Measurements from ENCODE around the gene KRTAP10-7.
"Not testable (repeated sequence)": the region's sequence is repeated elsewhere in the genome, so short reads cannot be mapped to it uniquely, and the experiment has no call there.

The KRTAP10-7 gene

DNA sequence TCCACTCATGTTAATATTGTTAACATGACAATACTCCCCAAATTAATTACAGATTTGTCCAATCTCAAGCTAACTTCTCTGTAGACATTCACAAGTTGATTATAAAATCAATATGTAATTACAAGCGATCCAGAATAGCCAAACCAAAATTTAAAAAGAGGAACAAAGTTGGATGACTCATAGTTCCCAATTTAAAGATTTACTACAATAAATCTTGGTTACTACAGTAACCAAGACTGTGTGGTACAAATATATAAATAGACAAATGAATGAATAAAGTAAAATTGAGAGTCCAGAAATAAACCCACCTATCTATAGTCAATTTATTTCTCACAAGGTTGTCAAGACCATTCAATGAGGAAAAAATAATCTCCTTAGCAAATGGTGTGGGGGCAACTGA lies 34.0 kb upstream of the KRTAP10-7 start:
- Histone ChIP-seq H3K27me3 (ENCODE audit: low read depth) (no peaks in the 10 kb centered on the region), H3K4me1 (no peaks in the 10 kb centered on the region), H3K9me3 (no peaks in the 10 kb centered on the region), H3K36me3 (replicated peaks) (no peaks in the 10 kb centered on the region), H3K4me3 (no peak overlapping the region)
- in situ Hi-C loops (cut with MboI; ENCODE audit: low sequenced_read_pairs): no loop called here
- no peak for DNase-seq (ENCODE audit: low spot score in 2 of 2)

DNA sequence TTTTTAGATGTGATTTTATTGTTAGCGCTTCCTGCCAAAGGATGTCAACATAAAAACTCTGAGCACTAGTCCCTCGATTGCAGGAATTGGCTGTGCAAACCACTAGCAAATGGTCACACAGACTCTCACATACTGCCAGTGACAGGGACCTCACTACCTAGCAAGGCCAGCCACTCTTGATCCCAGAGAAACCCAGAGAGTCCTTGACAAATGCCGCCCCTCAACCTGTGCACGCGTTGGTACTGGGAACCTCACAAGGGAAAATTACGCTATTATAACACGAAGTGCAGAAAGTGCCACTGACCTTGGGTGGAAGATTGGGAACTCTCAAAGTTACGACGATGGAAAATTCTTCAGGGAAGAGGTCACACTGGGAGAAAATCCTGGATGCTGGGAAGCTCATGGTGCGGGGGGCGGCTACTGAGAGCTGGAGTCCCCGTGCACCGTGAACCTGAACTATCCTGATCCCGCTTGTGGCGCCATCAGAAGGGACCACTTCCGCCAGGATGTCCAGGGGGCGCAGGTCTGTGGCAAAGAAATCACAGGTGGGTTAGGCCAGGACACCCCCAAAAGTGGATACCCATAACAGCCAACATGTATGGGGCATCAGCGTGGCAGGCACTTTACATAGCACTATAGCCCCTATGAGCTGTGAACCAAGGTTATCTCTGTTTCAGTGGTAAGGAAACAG lies 32.8 kb upstream of the KRTAP10-7 start:
- H3K4me3 ChIP-seq: no peak overlapping the region
- H3K36me3 ChIP-seq (replicated peaks): no peaks in the 10 kb centered on the region
- no peak for DNase-seq (ENCODE audit: low spot score in 2 of 2)
- no peaks in the 10 kb centered on the region for H3K9me3 ChIP-seq
- in situ Hi-C loops (cut with MboI; ENCODE audit: low sequenced_read_pairs): no loop called here
- H3K4me1 ChIP-seq: no peaks in the 10 kb centered on the region
- H3K27me3 ChIP-seq (ENCODE audit: low read depth): no peaks in the 10 kb centered on the region

DNA sequence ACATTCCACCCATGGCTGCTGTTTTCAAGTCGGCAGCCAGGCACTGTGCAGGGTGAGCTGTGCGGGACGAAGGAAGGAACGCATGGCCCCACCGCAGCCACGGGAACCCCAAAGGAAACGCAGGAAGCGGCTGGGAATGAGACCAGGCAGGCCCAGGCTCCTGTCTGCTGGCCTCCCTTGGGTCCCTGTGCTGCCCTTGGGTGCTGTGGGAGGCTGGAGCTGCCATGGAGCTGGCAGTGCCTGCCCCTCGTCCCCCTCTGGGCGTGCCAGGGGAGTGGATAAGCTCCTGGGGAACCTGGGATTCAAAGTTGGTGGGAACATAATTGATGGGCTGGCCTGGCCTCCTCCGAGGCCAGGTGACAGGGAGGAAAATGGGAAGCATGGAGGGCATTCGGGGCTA lies 32.1 kb upstream of the KRTAP10-7 start:
- in situ Hi-C loops (cut with MboI; ENCODE audit: low sequenced_read_pairs): no loop called here
- Histone ChIP-seq H3K36me3 (replicated peaks) (no peaks in the 10 kb centered on the region), H3K4me3 (no peak overlapping the region), H3K4me1 (no peaks in the 10 kb centered on the region), H3K9me3 (no peaks in the 10 kb centered on the region), H3K27me3 (ENCODE audit: low read depth) (no peaks in the 10 kb centered on the region)
- DNase-seq (ENCODE audit: low spot score in 2 of 2): no peak

DNA sequence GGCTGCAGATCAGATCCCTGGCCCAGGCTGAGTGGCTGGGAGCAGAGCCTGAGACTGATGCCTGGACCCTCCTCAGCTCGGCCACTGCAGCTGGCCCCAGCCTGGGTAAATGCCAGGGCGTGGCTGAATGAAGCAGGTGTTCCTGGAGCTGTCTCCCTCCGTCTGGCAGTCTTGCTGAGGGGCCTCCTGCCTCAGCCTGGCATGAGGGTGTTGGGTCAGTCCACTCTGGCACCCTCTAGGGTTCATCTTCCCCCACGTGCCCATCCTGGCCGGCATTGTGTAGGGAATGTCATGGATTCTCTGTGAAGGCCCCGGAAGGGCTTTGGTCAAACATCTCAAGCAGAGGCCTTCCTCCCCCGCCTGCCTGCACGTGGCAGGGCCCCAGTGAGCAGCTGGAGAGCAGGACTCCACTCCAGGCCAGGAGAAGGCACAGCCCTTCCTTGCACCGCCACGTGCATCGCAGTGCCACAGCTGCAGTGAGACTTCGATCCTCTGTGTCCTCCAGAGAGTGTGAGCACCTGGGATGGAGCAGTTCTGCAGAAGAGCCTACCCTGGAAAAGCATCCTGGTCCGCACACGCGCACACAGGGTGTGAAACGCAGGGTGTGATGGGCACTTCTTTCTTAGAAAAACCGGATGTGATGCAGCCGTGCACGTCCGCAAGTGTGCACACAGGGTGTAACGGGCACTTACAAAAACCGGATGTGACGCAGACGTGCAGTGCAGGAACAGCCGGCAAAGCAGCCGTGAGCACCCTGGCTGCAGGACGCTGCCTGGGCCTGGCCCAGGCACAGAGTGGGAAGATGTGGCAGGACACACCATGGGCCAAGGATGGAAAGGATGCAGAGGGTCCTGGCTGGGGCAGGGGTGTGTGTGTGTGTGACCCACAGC lies 31.5 kb upstream of the KRTAP10-7 start:
- no peaks in the 10 kb centered on the region for H3K27me3 ChIP-seq (ENCODE audit: low read depth)
- DNase-seq (ENCODE audit: low spot score in 2 of 2): no peak

DNA sequence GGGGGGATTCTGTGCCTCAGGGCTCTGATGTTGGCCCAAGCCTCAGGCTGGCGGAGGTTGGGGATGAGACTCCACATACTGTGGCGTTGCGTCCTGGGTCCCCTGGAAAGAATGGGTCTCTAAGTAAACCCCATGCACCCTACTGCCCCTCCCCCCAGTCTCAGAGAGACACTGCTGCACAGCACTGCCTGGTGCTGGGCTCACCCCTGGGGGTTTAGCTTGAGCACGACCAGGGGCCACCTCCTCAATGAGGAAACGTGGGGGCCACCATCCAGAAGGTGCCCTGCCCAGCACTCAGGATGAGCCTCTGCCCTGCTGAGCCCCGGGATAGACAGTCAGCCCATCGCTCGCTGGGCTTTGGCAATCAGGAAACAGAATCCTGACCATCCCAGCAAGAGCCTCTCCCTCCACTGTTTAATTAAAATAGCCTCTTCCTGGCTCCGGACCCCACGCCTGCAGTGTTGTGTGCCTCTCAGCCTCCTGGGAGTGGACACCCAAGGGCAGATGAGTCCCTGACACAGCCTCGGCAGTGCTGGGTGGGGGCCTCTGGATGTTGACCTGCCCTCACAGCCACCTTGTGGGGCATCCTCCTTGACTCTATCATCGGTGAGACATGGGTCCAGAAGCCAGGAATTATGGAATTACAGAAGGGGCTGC lies 30.4 kb upstream of the KRTAP10-7 start:
- Histone ChIP-seq H3K4me3 (no peak overlapping the region), H3K36me3 (replicated peaks) (no peaks in the 10 kb centered on the region), H3K9me3 (no peaks in the 10 kb centered on the region), H3K4me1 (no peaks in the 10 kb centered on the region), H3K27me3 (ENCODE audit: low read depth) (no peaks in the 10 kb centered on the region)
- in situ Hi-C loops (cut with MboI; ENCODE audit: low sequenced_read_pairs): no loop called here
- DNase-seq (ENCODE audit: low spot score in 2 of 2): no peak

More for the DNA sequence above, 31.5 kb upstream of the KRTAP10-7 start:
- no peaks in the 10 kb centered on the region for H3K4me1 ChIP-seq
- no peaks in the 10 kb centered on the region for H3K9me3 ChIP-seq
- no peak overlapping the region for H3K4me3 ChIP-seq
- H3K36me3 ChIP-seq (replicated peaks): no peaks in the 10 kb centered on the region
- in situ Hi-C loops (cut with MboI; ENCODE audit: low sequenced_read_pairs): no loop called here

DNA sequence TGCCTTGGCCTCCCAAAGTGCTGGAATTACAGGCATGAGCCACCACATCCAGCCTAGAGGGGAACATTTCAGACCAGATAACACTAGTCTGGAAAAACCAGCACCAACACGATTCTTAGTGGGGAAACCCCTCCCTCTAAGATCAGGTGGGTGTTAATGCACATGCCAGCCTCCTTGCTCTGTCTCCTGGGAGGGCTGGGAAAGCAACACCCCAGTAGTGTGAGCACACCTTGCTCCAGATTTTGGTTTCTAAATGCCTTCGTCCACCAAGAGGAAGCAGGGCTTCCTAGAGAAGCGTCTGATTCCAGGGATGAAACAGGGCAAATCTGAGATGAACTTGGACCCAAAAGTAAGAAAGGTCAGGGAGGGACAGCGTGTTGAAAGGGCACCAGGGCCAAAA lies 29.1 kb upstream of the KRTAP10-7 start:
- no peaks in the 10 kb centered on the region for H3K27me3 ChIP-seq (ENCODE audit: low read depth)
- no peak overlapping the region for H3K4me3 ChIP-seq
- H3K9me3 ChIP-seq: no peaks in the 10 kb centered on the region
- H3K36me3 ChIP-seq (replicated peaks): no peaks in the 10 kb centered on the region
- H3K4me1 ChIP-seq: no peaks in the 10 kb centered on the region
- in situ Hi-C loops (cut with MboI; ENCODE audit: low sequenced_read_pairs): no loop called here
- no peak for DNase-seq (ENCODE audit: low spot score in 2 of 2)

DNA sequence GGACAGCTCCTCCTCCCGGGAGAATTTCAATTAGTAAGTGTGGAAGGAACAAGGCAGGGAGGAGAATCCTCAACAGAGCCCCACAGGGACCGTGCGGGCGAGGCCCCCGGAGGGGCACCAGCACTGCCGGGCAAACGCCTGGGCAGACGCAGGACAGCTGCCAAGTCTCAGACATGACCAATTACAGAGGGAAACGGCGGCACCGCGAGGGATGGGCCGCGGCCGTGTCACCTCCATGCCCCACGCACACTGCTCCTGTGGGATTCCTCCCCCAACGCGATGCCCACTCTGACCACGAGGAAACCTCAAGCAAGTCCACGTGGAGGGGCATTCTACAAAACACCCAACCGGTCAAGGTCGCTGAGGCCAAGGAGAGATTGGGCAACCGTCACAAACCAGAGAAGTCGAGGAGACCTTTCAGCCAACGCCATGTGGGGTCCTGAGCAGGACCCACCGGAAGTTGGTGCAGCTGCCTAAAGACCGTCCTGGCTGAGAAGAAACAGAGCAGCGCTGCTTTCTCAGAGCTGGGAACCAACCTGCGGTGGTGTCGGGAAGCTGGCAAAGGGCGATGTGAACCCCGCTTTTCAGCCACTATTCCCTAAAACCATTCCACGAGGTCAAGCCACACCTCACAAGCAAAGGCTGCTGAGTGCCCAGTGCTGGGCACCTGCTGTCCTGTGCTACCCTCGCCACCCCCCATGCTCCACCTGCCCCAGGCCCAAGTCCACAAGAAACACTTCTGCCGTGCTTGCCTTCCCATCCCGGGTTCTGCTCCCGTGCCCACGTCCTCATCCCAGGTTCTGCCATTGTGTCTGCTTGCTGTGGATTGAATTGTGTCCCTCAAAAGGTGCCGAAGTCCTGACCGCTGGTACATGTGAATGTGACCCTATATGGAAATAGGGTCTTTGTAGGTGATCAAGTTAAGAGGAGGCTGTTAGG lies 28.3 kb upstream of the KRTAP10-7 start:
- Histone ChIP-seq H3K4me1 (no peaks in the 10 kb centered on the region), H3K27me3 (ENCODE audit: low read depth) (no peaks in the 10 kb centered on the region), H3K9me3 (no peaks in the 10 kb centered on the region), H3K36me3 (replicated peaks) (no peaks in the 10 kb centered on the region), H3K4me3 (no peak overlapping the region)
- no peak for DNase-seq (ENCODE audit: low spot score in 2 of 2)
- in situ Hi-C loops (cut with MboI; ENCODE audit: low sequenced_read_pairs): no loop called here

DNA sequence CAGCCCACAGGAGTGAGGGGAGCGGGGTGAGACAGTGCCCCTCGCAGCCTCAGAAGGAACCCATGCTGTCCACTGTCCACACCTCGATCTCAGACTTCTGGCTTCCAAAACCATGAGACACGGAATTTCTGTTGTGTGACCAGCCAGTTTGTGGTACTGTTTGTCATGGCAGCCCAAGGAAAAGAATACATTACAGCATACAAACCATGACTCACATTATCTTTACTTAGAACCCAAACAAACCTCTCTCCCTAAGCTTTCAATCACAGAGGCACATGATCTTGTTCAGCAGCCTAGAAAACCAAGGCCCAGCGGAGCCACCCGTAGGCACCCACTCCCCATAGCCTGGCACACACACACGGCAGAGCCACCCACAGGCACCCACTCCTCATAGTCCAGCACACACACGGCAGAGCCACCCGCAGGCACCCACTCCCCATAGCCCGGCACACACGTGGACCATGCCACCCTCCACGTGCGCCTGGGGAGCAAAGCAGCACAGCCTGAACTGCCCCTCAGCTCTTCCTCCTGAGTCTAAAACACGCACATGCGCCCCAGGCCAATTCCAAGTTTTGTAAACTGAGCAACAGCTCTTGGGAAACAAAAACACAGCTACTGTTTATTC lies 27.3 kb upstream of the KRTAP10-7 start:
- no peaks in the 10 kb centered on the region for H3K36me3 ChIP-seq (replicated peaks)
- H3K9me3 ChIP-seq: no peaks in the 10 kb centered on the region
- in situ Hi-C loops (cut with MboI; ENCODE audit: low sequenced_read_pairs): no loop called here
- H3K27me3 ChIP-seq (ENCODE audit: low read depth): no peaks in the 10 kb centered on the region
- H3K4me3 ChIP-seq: no peak overlapping the region
- no peak for DNase-seq (ENCODE audit: low spot score in 2 of 2)
- no peaks in the 10 kb centered on the region for H3K4me1 ChIP-seq

DNA sequence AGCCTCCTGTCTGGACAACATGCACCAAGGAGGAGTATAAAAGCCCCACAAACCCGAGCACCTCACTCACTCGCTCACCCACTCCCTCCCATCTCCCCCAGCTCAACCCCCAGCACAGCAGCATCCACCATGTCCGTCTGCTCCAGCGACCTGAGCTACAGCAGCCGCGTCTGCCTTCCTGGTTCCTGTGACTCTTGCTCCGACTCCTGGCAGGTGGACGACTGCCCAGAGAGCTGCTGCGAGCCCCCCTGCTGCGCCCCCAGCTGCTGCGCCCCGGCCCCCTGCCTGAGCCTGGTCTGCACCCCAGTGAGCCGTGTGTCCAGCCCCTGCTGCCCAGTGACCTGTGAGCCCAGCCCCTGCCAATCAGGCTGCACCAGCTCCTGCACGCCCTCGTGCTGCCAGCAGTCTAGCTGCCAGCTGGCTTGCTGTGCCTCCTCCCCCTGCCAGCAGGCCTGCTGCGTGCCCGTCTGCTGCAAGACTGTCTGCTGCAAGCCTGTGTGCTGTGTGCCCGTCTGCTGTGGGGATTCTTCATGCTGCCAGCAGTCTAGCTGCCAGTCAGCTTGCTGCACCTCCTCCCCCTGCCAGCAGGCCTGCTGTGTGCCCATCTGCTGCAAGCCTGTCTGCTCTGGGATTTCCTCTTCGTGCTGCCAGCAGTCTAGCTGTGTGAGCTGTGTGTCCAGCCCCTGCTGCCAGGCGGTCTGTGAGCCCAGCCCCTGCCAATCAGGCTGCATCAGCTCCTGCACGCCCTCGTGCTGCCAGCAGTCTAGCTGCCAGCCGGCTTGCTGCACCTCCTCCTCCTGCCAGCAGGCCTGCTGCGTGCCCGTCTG lies 26.6 kb upstream of the KRTAP10-7 start, which contains the start of gene KRTAP10-4:
TSS of gene KRTAP10-4 (plus strand) at position 100 of the 827 bp plus-strand sequence. CDS start at position 130, 30 bp downstream.
- H3K4me3 ChIP-seq; H3K4me1 ChIP-seq; in situ Hi-C loops (cut with MboI; ENCODE audit: low sequenced_read_pairs); H3K9me3 ChIP-seq; DNase-seq (ENCODE audit: low spot score in 2 of 2); H3K36me3 ChIP-seq (replicated peaks); H3K27me3 ChIP-seq (ENCODE audit: low read depth): not testable (repeated sequence)

DNA sequence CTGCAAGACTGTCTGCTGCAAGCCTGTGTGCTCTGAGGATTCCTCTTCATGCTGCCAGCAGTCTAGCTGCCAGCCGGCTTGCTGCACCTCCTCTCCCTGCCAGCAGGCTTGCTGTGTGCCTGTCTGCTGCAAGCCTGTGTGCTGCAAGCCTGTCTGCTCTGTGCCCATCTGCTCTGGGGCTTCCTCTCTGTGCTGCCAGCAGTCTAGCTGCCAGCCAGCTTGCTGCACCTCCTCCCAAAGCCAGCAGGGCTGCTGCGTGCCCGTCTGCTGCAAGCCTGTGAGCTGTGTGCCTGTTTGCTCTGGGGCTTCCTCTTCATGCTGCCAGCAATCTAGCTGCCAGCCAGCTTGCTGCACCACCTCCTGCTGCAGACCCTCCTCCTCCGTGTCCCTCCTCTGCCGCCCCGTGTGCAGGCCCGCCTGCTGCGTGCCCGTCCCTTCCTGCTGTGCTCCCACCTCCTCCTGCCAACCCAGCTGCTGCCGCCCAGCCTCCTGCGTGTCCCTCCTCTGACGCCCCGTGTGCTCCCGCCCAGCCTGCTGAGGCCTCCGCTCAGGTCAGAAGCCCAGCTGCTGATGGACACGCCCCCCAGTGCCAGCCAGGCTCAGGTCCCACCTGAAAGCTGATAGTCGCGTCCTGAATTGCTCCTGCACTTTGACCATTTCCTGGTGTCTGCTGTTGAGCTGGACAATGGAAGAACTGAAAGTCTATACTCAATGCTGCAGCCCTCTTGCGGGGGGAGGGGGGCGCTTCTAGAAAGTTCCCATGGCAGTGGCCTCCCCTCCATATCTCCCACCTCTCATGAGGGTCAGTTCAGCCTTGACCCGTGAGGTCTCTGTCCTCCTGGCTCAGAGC lies 25.7 kb upstream of the KRTAP10-7 start:
- Histone ChIP-seq H3K27me3 (ENCODE audit: low read depth) (no peaks in the 10 kb centered on the region), H3K36me3 (replicated peaks) (no peaks in the 10 kb centered on the region), H3K4me1 (no peaks in the 10 kb centered on the region), H3K9me3 (no peaks in the 10 kb centered on the region), H3K4me3 (no peak overlapping the region)
- DNase-seq (ENCODE audit: low spot score in 2 of 2): no peak
- in situ Hi-C loops (cut with MboI; ENCODE audit: low sequenced_read_pairs): no loop called here

DNA sequence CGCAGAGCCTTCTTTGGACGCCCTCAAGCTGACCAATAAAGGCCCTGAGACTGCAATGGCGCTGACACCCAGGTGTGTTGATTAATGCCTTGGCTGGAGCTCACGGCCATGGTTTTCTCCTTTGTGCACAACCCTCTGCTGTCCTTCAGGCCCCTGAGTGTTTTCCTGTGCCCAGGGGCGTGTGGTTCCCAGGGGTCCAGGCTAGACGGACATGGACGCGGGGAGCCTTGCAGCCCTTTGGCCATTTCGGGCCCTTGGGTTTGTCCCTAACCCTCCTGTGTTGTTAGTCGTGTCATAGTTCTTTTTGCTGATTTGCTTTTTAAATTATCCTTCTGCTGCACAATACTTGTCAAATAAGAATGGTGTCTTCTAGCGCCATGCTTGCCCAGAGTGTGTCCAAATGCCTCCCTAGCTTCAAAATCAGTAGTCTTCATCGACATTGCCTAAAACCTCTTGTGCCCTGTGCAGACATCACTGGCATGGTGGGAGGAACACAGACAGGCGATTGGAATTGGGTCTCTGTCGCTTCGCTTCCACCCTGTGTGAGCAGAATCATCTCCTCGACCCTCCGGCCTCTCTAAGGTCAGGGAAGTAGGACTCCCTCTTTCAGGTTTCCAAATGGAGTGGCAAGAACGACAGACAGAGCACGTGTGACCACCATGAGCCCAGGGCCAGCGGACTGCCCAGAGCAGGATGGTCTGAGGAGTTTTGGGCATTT lies 24.9 kb upstream of the KRTAP10-7 start:
- Histone ChIP-seq H3K4me1 (no peaks in the 10 kb centered on the region), H3K4me3 (no peak overlapping the region), H3K9me3 (no peaks in the 10 kb centered on the region), H3K27me3 (ENCODE audit: low read depth) (no peaks in the 10 kb centered on the region), H3K36me3 (replicated peaks) (no peaks in the 10 kb centered on the region)
- in situ Hi-C loops (cut with MboI; ENCODE audit: low sequenced_read_pairs): no loop called here
- no peak for DNase-seq (ENCODE audit: low spot score in 2 of 2)

All from HAP-1 (cell line).